ENCODE data around the gene VAV1.
"Not testable (repeated sequence)": the region's sequence is repeated elsewhere in the genome, so short reads cannot be mapped to it uniquely, and the experiment has no call there.

The VAV1 gene

DNA sequence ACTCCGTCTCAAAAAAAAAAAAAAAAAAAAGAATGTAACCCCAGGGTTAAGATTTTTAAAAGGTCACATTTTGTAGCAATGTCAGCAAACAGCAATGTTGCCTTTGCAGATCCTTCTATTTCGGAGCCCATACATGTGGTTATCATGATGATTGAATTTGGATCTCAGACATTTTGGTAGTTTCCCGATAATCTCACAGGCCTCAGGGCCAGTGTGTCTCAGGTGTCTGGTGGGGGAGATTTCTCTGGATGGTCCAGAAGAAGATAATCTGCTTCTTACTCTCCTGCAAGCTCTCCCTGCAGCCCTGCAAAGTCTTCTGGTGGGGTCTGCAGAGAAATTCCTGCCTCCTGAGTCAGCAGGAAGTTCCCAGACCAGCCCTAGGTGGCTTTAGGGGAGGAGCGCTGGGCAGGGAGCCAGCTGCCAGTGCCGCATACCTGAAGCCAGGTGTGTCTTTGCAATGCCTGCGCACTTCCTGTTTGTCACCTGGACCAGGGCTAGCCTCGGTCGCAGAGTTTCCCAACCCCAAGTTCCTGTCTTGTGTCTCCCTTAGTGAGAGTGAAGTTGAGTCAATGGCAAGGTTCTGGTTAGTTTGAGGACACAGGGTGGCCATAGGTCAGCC is 6.7 kb upstream of the VAV1 start:
- Histone ChIP-seq H3K9ac (ENCODE audit: low read length in 2 of 2) (no peak overlapping the region), H3K27me3 (ENCODE audit: control insufficient read depth in 1 of 2, insufficient read depth in 2 of 2, low read length in 2 of 2) (peaks cover 29 to 33% of the 10 kb centered on the region in 2 donors), H3K36me3 (ENCODE audit: control insufficient read depth in 2 of 2, insufficient read depth in 2 of 2, low read length in 2 of 2) (no peaks in the 10 kb centered on the region), H3K4me1 (ENCODE audit: control insufficient read depth, insufficient read depth, low read length) (peaks cover 11% of the 10 kb centered on the region), H3K27ac (ENCODE audit: low read length) (no peak overlapping the region), H3K9me3 (ENCODE audit: control insufficient read depth in 2 of 2, low read length in 2 of 2) (peaks cover 0 to 3% of the 10 kb centered on the region in 2 donors), H3K4me3 (ENCODE audit: low read length in 2 of 2) (no peak overlapping the region)

DNA sequence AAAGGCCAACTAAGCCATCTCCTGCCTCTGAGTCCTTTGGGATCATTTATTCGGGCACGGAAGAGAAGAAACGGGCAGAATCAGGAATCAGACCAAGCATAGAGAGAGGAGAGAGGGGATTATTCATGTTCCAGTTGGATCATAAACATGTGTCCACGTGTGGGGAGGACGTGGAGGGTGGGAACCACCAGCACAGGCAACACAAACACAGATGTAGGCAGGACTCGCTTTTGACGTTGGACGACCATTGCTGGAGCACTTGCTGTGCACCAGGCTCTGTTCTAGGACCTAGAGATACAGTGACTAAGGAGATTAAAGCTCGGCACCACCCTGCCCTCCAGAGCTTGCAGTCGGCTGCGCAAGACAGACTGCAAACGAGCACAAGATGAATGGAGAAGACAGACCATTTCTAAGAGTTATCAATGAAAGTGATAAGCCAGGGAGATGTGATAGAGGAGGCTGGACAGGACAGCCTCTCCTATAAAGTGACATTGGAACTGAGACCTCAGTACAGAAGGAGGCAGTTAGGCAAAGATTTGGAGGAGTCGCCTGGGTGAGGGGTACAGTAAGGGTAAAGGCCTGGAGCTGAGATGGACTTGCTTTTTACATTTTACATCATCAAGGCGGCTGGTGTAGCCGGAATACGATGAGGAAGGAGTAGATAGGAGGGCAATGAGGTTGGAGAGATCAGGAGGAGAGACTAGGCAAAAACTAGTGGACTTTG is 6.0 kb upstream of the VAV1 start:
- Histone ChIP-seq H3K9ac (ENCODE audit: low read length in 2 of 2) (peak overlapping the region in 1 of 2 donors; percentile 13), H3K4me1 (ENCODE audit: control insufficient read depth, insufficient read depth, low read length) (peaks cover 11% of the 10 kb centered on the region), H3K4me3 (ENCODE audit: low read length in 2 of 2) (peak overlapping the region in 1 of 2 donors; percentile 35), H3K27me3 (ENCODE audit: control insufficient read depth in 1 of 2, insufficient read depth in 2 of 2, low read length in 2 of 2) (peaks cover 29 to 33% of the 10 kb centered on the region in 2 donors), H3K27ac (ENCODE audit: low read length) (no peak overlapping the region), H3K36me3 (ENCODE audit: control insufficient read depth in 2 of 2, insufficient read depth in 2 of 2, low read length in 2 of 2) (no peaks in the 10 kb centered on the region), H3K9me3 (ENCODE audit: control insufficient read depth in 2 of 2, low read length in 2 of 2) (no peaks in the 10 kb centered on the region)

DNA sequence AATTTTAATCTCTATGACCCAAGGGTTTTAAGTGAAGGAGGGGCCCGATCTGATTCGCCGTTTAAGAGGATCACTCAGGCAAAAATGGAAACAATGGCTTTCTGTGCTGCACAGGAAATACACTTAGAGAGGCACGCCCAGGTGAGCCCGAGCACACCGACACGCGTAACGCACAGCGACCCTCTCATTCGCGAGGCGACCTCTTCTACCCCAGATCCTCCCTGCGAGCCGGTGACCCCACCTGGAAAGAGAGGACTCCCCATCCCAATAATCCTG is 5.5 kb upstream of the VAV1 start:
- Histone ChIP-seq H3K4me1 (ENCODE audit: control insufficient read depth, insufficient read depth, low read length) (peaks cover 11% of the 10 kb centered on the region), H3K4me3 (ENCODE audit: low read length in 2 of 2) (peak overlapping the region in 1 of 2 donors; percentile 44), H3K9ac (ENCODE audit: low read length in 2 of 2) (no peak overlapping the region), H3K27me3 (ENCODE audit: control insufficient read depth in 1 of 2, insufficient read depth in 2 of 2, low read length in 2 of 2) (peaks cover 29 to 33% of the 10 kb centered on the region in 2 donors), H3K36me3 (ENCODE audit: control insufficient read depth in 2 of 2, insufficient read depth in 2 of 2, low read length in 2 of 2) (no peaks in the 10 kb centered on the region), H3K9me3 (ENCODE audit: control insufficient read depth in 2 of 2, low read length in 2 of 2) (peaks cover 0 to 3% of the 10 kb centered on the region in 2 donors), H3K27ac (ENCODE audit: low read length) (no peak overlapping the region)

DNA sequence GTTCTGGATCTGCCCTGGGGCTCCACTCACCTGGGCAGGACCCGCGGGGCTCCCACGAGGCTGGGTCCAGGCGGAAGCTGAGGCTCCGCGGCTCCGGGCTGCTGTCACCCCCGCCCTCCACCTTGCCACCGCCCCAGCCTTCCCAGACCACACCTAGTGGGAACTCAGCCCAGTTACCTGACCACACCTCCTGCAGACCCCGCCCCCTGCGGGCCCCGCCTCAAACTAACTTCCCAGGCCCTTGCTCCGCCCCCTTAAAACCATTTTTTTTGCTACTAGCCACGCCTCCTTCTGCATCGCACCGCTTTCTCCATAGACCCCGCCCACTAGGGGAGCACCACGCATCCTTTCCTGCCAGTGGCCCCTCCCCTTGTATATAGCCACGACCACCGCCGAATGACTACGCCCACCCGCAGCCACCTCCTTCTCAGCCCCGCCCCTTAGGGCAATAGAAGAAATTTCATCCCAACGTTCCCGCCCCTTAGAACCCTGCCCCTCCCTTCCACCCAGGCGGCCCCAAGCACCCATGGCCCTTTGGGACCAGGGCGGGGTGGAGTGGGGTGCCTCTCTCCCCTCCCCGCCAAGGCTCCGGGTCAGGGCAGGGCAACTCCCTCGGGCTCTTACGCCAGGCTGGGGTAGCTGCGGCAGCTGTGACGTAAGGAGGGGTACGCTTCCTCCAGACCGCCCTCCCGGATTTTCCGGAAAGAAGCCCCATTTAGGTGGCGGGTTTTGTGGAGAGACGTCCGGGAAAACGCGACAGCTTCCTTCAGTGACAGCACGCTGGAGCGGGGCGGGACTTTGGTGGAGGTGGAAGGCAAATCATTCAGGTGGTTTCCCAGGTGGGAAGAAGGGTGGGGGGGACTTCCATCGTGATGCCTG is 4.9 kb upstream of the VAV1 start, which contains the start of gene SH2D3A:
Gene SH2D3A, minus strand, starts transcription at position 79 of the 879 bp plus-strand sequence. CDS start 3,687 bp downstream, outside the sequence.
- Histone ChIP-seq H3K27ac (ENCODE audit: low read length) (no peak within 1 kb of the TSS), H3K36me3 (ENCODE audit: control insufficient read depth in 2 of 2, insufficient read depth in 2 of 2, low read length in 2 of 2) (no peaks in the 10 kb centered on the region), H3K9ac (ENCODE audit: low read length in 2 of 2) (peak within 1 kb of the TSS in 1 of 2 donors; percentile 13), H3K4me3 (ENCODE audit: low read length in 2 of 2) (peak within 1 kb of the TSS in 1 of 2 donors; percentile 44), H3K9me3 (ENCODE audit: control insufficient read depth in 2 of 2, low read length in 2 of 2) (peaks cover 0 to 3% of the 10 kb centered on the region in 2 donors), H3K4me1 (ENCODE audit: control insufficient read depth, insufficient read depth, low read length) (peaks cover 11% of the 10 kb centered on the region), H3K27me3 (ENCODE audit: control insufficient read depth in 1 of 2, insufficient read depth in 2 of 2, low read length in 2 of 2) (peaks cover 29 to 33% of the 10 kb centered on the region in 2 donors)

DNA sequence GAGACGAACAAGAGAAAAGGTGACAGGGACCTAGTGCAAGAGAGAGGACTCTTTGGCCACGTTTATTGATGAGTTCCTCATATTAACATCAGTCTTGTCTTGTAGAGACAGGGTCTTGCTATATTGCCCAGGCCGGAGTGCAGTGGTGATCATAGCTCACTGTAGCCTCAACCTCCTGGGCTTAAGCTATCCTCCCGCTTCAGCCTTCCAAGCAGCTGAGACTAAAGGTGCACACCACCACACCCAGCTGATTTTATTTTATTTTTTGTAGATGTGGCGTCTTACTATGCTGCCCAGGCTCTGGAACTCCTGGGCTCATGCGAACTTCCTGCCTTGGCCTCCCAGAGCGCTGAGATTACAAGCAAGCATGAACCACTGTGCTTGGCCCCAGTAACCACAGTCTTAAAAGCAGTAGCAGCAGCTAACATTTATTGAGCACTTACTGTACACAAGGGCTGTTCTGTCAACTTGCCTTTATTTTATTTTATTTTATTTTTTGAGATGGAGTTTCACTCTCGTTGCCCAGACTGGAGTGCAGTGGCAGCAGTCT is 4.2 kb upstream of the VAV1 start:
- peaks cover 0 to 3% of the 10 kb centered on the region in 2 donors for H3K9me3 ChIP-seq (ENCODE audit: control insufficient read depth in 2 of 2, low read length in 2 of 2)
- H3K4me1 ChIP-seq (ENCODE audit: control insufficient read depth, insufficient read depth, low read length): peaks cover 12% of the 10 kb centered on the region
- no peaks in the 10 kb centered on the region for H3K36me3 ChIP-seq (ENCODE audit: control insufficient read depth in 2 of 2, insufficient read depth in 2 of 2, low read length in 2 of 2)
- H3K4me3 ChIP-seq (ENCODE audit: low read length in 2 of 2): no peak overlapping the region
- H3K27me3 ChIP-seq (ENCODE audit: control insufficient read depth in 1 of 2, insufficient read depth in 2 of 2, low read length in 2 of 2): peaks cover 29 to 33% of the 10 kb centered on the region in 2 donors
- H3K27ac ChIP-seq (ENCODE audit: low read length): no peak overlapping the region
- H3K9ac ChIP-seq (ENCODE audit: low read length in 2 of 2): no peak overlapping the region

DNA sequence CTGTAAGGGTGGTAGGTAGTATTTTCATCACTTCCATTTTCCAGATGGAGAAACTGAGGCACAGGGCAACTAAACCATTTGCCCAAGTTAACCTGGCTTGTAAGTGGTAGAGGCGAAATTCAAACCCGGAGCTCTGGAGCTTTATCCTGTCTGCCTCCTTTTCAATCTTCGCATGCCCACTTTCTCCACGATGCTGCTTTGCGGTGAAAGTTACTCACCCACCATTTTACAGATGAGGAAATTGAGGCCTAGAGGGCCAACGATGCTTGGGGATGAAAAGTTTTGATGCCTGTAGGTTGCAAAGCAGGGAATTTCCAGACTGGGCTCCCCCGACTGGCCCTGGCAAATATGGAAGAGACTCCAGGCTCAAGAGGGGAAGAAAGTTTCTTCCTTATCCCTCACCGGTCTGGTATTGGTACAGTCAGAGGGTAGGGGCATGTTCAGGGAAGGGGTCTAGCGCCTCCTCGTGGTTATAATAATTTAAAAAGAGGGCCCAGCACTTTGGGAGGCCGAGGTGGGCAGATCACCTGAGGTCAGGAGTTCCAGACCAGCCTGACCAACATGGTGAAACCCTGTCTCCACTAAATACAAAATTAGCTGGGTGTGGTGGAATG is 3.4 kb upstream of the VAV1 start:
- peaks cover 14% of the 10 kb centered on the region for H3K4me1 ChIP-seq (ENCODE audit: control insufficient read depth, insufficient read depth, low read length)
- H3K27me3 ChIP-seq (ENCODE audit: control insufficient read depth in 1 of 2, insufficient read depth in 2 of 2, low read length in 2 of 2): peaks cover 29 to 30% of the 10 kb centered on the region in 2 donors

DNA sequence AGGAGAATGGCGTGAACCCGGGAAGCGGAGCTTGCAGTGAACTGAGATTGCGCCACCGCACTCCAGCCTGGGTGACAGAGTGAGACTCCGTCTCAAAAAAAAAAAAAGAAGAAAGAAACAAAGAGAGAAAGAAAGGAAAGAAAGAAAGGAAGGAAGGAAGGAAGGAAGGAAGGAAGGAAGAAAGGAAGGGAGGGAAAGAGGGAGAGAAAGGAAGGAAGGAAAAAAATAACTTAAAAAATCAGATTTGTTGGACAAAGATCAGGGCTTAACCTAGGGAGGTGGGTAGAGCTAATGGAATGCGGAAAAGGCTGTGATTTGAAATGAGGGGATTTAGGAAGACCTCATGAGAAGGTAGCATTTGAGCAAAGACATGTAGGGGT is 870 bp upstream of the VAV1 start:
- Histone ChIP-seq H3K4me1 (ENCODE audit: control insufficient read depth, insufficient read depth, low read length) (peaks cover 14% of the 10 kb centered on the region), H3K27me3 (ENCODE audit: control insufficient read depth in 1 of 2, insufficient read depth in 2 of 2, low read length in 2 of 2) (peaks cover 16 to 17% of the 10 kb centered on the region in 2 donors)
- not testable (repeated sequence) for H3K36me3 ChIP-seq (ENCODE audit: control insufficient read depth in 2 of 2, insufficient read depth in 2 of 2, low read length in 2 of 2); H3K9me3 ChIP-seq (ENCODE audit: control insufficient read depth in 2 of 2, low read length in 2 of 2); H3K9ac ChIP-seq (ENCODE audit: low read length in 2 of 2); H3K27ac ChIP-seq (ENCODE audit: low read length); H3K4me3 ChIP-seq (ENCODE audit: low read length in 2 of 2)

More for the DNA sequence above, 3.4 kb upstream of the VAV1 start:
- Histone ChIP-seq H3K27ac (ENCODE audit: low read length) (no peak overlapping the region), H3K9me3 (ENCODE audit: control insufficient read depth in 2 of 2, low read length in 2 of 2) (peaks cover 0 to 3% of the 10 kb centered on the region in 2 donors), H3K4me3 (ENCODE audit: low read length in 2 of 2) (no peak overlapping the region), H3K9ac (ENCODE audit: low read length in 2 of 2) (no peak overlapping the region), H3K36me3 (ENCODE audit: control insufficient read depth in 2 of 2, insufficient read depth in 2 of 2, low read length in 2 of 2) (no peaks in the 10 kb centered on the region)

DNA sequence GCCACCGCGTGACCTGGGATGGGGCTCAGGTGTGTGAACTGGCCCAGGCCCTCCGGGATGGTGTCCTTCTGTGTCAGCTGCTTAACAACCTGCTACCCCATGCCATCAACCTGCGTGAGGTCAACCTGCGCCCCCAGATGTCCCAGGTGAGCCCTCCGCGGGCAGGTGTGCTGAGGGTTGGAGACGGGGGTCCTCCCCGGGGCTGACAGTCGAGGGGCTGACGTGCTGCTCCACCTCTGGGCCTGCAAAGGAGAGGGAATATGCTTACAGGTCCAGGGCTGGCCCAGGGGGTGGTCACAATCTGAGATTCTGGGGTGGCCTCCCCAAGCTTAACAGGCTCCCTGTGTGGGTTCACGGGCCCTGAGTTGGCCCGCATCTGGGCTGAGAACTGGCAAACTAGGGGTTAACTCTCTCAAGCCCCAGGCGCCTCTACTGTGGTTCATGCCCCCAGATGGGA is 386 bp downstream of the VAV1 start:
- Histone ChIP-seq H3K27ac (ENCODE audit: low read length) (no peak overlapping the region), H3K36me3 (ENCODE audit: control insufficient read depth in 2 of 2, insufficient read depth in 2 of 2, low read length in 2 of 2) (no peaks in the 10 kb centered on the region), H3K4me3 (ENCODE audit: low read length in 2 of 2) (peak overlapping the region in 1 of 2 donors; percentile 44), H3K27me3 (ENCODE audit: control insufficient read depth in 1 of 2, insufficient read depth in 2 of 2, low read length in 2 of 2) (peaks cover 4 to 8% of the 10 kb centered on the region in 2 donors), H3K4me1 (ENCODE audit: control insufficient read depth, insufficient read depth, low read length) (peaks cover 5% of the 10 kb centered on the region), H3K9me3 (ENCODE audit: control insufficient read depth in 2 of 2, low read length in 2 of 2) (peaks cover 0 to 3% of the 10 kb centered on the region in 2 donors), H3K9ac (ENCODE audit: low read length in 2 of 2) (no peak overlapping the region)

DNA sequence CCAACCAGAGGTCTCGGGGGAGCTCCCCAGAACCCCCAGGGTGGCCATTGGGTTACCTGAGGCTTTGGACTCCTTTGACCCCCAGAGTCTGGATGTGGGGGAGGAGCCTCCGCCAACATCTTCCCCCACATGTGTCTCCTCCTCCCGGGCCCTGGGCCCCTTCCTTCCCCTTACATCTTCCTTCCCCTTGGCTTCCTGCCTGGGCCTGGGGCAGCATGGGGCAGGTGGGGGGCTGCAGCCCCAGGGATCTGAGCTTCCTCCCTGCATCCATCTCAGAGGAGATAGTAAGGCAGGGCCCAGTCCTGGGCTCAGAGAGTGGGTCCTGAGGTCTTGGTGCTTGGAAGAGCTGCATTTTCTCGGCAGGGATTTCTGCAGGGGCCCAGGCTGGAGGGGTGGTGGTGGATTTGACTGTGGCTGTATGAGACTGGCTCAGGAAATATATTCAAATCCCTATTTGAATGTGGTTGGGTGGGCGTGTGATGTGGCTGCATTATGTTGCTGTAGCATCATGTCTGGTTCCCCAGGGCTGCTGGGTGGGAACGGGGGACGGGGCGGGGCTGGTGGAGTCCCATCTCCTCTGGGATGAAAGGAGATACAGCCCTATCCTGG is 919 bp downstream of the VAV1 start:
- Histone ChIP-seq H3K36me3 (ENCODE audit: control insufficient read depth in 2 of 2, insufficient read depth in 2 of 2, low read length in 2 of 2) (no peaks in the 10 kb centered on the region), H3K4me3 (ENCODE audit: low read length in 2 of 2) (peak overlapping the region in 1 of 2 donors; percentile 44), H3K27me3 (ENCODE audit: control insufficient read depth in 1 of 2, insufficient read depth in 2 of 2, low read length in 2 of 2) (peaks cover 0 to 5% of the 10 kb centered on the region in 2 donors), H3K27ac (ENCODE audit: low read length) (no peak overlapping the region), H3K9ac (ENCODE audit: low read length in 2 of 2) (no peak overlapping the region), H3K4me1 (ENCODE audit: control insufficient read depth, insufficient read depth, low read length) (peaks cover 5% of the 10 kb centered on the region), H3K9me3 (ENCODE audit: control insufficient read depth in 2 of 2, low read length in 2 of 2) (peaks cover 0 to 3% of the 10 kb centered on the region in 2 donors)
